OCI-LY3 (cell line): ENCODE measurements around the gene BBIP1.

Experiments used
- CTCF ChIP-seq: fragments of 200-600, 300-600 bp; sonication (generic); IDR thresholded peaks from 2 replicates; pipeline ENCODE4 v1.5.1; 2014; ENCODE audit warnings: antibody characterized with exemption, low read length, low read depth
- EZH2phosphoT487 ChIP-seq: fragments of 200-600 bp; shearing (Covaris generic); IDR thresholded peaks from 2 replicates; pipeline ENCODE4 v1.6.1; 2018; ENCODE audit warnings: antibody characterized with exemption, mixed run types, low read depth

GRCh38 chr10:110931769-110932381, 12.9 kb upstream of the BBIP1 start:
- no peak for TF ChIP-seq CTCF
- TF ChIP-seq EZH2phosphoT487, result no peak
